NOMO-1 treated with dmso at 0.1 percent for 144 hours (cell line): Measurements from ENCODE around the gene GRK5.

Experiments used
- DNase-seq: peaks from one replicate; lab custom pipeline; 2025; ENCODE audit not compliant: unreplicated experiment; lab: John Stamatoyannopoulos, UW

The GRK5 gene

DNA sequence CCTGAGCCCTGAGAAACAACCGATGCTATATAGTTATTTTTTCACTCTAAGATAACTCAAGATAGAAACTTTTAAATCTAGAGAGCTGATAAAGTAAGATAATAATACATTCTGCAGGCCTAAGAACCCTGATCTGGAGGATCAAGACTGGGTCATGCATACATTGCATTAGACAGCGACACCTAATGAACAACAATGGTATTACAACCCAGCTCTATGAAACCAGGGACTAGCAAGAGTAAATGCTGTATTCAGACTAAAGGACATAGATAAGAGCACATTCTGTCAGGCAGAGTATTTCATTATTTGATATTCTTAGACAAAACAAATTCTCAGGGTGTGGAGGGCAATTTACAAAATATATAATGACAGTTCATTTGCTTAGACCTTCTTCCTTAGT lies 148.6 kb downstream of the GRK5 start:
- no peak for DNase-seq

DNA sequence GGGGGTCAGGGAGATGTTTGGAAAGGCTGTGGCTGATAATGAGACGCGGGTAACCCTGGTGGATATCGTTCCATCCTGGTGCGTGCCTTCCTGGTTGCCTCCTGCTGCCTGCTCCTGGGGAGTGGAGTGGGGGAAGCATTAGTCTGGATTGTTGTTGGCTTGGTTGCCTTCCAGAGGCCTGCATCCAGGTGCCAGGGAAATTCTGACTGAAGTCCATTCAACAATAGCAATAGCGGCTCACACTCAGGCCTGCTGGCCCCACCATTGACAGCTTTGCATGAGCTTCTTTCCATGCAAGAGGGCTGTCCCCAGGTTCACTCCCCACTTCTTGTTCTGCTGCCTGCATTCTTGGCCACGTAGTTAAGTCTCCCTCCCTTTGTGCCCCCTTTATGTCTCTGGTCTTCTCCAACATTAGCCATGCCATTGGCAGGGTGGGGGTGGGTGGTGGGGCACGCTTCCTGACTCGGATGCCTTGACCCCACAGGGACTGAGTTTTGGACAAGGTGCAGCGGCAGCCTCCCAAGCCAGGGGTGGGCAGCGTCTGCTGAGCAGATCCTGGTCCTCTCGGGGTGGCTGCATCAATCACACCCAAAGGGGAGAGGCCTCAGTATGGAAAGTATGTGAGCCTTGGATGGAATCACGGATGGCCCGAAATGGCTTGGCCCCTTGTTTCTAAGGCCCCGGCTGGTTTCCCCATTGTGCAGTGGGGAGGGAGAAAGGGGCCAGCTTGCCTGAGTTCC lies 150.2 kb downstream of the GRK5 start:
- no peak for DNase-seq

DNA sequence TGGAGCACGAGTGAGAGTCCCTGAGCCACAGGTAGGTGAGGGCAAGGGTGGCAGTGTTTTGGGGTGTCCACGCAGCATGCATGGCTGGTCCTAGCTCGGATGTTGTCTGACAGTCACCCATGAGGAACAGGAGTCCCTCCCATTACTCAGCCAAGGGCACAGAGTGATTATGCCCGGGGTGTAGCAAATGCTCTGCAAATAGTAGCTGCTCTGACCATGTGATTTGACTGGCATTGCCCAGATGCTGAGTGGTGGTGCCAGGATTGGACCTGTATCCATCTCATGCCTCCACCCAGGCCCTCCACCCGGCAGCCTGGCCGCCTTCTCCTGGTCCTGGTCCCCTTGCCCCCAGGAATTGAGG lies 150.8 kb downstream of the GRK5 start:
- no peak for DNase-seq

DNA sequence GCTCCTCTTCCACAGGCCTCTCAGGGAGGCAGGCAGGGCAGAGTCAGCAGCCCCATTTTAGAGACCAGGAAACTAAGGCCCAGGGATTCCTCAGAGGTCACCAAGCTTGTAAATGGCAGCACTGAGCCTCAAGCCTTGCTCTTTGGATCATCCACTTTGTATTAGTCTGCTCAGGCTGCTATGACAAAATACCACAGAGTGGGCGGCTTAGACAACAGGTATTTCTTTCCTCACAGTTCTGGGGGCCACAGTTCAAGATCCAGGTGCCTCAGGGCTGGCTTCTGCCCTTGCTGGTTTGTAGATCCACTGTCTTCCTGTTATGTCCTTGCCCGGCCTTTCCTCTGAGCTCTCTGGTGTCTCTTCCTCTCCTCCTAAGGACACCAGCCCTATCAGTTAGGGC lies 151.2 kb downstream of the GRK5 start:
- no peak for DNase-seq

DNA sequence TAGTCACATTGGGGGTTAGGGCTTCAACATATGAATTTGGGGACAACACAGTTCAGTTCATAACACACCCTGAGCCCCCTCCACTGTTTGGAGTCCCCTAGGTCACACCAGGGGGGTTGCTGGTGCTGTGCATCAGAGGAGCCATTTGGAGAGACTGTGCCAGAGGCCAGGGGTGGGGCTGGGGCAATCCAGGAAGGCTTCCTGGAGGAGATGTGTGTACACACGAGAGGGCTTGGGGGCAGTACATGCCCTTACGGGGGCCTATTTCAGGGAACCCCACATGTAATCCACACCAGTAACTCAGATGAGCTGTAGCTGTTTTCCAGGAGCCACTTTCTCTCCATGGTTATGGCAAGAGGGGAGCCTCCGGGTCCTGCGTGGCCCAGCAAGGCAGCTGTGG lies 151.7 kb downstream of the GRK5 start:
- no peak for DNase-seq

DNA sequence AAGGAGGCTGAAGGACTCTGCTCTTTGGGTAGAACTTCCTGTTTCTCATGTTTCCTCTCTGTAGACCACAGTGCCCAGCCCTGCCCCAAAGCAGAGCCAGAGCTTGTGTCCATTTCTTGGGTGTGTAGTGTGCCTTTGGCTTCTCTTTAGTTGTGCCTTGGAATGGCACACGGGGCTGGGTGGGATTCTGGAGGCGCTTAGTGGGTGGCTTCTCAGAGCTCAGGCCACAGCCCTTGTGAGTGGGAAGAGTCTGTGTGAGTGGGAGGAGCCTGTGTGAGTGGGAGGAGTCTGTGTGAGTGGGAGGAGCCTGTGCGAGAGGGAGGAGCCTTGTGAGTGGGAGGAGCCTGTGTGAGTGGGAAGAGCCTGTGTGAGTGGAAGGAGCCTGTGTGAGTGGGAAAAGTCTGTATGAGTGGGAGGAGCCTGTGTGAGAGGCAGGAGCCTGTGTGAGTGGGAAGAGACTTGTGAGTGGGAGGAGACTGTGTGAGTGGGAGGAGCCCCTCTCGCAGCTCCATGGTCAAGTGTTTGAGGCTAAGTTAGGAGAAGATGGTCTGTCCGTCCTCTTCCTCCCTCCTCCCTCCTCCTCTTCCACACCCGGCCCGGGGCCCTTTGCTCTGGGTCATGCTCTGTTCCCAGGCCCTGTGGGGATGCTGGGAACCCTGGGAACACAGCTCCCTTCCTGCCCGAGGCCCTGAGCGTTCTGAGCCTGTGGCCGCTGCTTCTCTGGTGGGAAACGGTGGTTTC lies 153.0 kb downstream of the GRK5 start:
- DNase-seq: no peak

DNA sequence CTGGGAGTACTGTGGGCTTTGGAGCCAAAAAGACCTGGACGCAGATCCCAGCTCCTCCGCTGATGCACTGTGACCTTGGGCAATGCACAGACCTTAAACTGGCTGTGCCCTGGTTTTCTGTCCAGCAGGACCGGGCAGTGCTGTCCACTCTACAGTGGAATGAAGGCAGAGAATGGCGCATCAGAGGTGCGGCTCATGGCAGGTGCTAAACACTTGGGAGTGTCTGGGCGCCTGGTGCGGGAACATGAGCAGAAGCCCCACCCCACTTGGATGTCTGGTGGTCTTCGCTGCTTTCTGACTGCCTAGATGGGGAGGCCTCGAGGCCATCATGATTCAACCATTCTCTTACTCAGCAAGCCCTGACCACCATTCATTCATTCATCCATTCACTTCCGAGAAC lies 153.7 kb downstream of the GRK5 start:
- DNase-seq: no peak

DNA sequence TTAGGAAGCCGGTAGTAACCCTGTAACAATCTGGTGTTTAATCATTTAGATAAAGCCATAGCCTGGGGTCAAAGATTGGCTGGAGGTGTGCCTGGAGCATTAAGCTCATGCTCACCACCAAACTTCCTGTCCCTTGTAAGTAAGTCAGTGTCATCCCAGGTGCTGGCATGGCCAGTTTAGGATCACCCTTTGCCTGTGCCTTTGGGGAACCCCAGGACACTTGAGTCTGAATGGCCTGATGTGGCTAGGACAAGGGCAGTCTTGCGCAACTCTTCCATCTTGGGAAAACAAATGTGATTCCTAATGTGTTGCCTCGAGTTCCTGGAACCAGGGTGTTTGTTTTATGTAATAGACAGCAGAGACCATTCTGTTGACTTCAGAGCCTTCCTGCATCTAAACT lies 154.8 kb downstream of the GRK5 start:
- DNase-seq: no peak

DNA sequence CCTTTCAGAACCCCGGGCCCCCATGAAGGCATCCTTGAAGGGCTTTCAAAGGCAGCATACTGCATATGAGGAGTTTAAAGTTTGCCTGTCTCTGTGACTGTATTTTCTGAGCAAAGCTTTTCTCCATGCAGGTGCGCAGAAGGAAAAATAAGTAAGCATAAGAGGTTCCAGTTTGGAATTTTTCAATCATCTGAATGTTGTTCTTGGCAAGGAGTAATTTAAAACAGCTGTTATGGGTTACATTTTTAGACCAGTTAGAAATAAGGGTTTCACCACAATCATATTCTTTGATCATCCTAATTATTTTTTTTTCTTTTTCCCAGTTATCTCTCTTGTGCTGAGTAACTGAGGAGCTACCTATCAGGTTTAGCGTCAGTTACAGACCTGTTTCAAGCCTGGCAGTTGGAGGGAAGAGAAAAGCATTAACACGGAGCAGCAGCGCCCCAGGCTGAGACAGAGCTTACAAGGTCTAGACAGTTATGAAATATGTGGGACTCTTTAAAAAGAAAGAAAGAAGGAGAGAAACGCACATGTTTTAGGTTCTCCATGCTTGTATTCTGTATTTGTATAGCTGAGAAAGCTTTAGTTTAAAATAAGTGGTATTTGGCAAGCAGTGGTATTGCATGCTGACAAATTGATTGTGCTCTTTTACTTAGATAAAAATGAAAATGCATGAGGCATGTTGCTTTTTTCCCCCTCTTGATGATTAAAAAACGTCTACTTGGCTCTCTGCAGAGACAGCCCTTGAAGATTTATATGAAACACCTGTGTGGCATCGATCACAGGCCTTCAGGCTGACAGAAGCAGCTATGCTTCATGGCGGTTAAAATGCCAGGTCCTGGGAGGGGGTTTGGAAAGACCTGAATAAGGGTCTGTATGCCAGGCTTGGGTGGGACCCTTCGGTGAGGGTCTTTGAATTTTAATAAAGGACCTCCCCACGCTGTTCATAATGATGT lies 157.6 kb downstream of the GRK5 start:
- no peak for DNase-seq

DNA sequence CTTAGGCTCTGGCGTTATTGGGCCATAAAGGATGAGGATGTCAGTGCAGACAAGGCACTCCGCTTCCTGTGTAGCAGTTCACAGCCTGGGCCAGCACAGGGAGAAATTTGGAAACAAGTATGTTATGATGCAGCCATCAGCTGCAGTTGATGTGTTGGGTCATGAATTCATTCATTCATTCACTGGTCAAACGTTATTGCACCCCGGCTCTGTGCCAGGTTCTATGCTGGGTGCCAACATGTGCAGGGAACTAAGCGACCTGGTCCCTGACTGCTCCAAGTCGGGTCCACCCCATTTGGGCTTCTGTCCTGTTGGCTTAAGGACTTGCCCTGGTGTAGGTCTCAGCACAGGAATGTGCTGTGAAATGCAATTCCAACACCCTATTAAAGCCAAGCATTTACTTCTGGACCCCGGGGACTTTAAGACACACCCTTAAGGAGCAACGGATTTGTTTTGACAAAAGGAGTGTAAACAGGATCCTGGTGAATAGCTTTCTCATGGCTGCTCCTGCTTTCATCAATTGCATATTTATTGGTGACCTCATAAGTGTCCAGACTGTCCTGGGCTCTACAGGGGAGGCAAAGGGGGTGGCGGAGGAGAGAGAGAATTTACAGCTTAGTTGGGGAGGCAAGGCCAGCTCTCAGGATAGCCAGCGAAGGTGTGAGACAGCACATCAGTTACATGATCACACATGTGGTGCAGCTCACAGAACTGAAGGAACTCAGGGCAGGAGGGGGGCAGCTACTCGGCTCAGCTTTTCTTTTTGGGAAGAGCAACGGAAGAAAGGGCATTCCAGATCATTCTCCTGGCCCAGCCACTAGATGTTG lies 158.6 kb downstream of the GRK5 start:
- DNase-seq: no peak

DNA sequence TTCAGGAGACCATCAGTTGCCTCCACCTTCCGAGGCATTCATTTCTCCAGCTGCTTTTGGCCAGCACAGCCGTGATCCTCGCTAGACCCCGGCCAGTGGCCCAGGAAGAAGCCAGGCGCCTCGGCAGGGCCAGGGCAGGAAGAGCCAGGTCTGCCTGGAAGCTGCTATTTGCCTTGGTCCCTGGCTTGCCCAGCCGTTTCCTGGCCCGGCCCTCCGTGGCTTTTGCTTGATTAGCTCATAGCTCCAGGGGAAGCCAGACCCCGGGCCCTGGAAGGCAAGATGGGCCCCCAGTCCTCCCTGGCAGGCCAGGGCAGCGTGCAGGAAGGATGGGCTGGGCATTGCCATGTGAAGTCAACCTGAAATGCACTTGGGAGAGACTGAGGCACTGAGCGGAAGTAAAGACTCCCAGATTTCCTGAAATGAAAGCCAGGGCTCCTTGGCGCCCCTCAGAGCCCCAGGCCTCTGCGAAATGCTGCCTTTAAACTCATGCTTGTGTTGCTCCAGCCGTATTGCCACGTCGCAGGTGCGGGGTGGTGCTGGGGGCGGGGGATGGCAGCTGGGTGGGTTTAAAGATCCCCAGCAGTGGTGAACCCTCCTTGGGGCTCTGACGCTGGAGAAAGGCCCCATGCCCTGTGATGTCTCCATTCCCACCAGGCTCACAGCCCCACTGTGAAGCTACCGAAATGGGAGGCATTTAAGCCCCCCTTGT lies 160.6 kb downstream of the GRK5 start:
- DNase-seq: no peak

DNA sequence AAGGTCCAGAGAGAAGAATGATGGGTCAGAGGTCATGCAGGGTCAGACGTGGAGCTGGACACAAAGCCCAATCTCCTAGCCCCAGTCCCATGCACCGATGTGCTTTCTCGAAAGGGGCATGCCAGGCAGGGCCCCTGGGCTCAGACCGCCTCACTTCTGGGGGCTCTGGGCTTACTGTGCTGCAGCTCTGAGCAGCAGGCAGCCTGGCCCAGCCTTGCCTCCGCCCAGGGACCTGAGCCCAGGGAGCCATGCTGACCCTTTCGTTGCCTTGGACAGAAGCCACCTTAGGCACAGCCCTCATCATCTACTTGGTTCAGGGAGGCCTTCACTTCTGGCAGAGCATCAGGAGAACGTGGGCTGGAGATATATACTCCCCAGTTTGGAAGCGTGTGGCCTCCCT lies 161.2 kb downstream of the GRK5 start:
- DNase-seq: no peak

DNA sequence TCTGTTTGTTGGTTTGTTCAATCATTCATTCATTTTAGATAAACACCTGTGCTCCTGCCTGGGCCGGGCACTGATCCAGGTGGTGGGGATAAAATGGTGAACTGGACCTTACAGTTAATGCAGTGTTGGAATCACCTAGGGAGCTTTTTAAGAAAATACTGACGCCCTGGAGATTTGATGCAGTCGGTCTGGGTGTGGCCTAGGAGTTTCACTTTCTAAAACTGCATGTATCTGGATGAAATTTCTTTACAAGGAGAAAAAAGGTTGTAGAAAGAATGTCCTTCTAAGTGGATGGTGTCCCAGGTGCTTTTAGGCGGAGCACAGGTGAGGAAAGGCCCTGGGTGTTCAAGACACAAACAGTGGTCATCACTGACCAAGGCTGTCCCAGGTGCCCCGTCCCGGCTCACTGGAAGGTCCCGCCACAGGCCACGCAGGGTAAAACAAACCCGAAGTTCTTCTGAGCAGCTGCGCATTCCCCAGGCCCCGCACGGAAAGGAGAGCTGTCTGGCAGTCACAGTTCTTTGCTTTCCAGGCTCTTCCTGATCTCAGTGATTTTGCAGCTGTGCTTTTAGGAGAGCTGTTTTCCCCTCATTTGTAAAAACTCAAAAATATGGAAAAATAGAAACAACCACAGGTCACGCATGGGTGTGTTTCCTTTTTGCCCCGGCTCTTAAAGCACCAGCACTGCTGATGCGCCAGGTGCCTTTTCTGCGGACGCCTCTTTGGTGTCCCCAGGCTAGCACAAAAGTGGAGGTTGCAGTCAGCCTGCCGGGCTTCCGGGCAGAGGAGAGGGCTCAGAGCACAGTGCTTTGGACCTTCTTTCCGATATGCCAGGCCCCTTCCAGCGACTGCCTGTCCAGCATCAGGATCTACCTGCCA lies 161.9 kb downstream of the GRK5 start:
- DNase-seq: no peak

DNA sequence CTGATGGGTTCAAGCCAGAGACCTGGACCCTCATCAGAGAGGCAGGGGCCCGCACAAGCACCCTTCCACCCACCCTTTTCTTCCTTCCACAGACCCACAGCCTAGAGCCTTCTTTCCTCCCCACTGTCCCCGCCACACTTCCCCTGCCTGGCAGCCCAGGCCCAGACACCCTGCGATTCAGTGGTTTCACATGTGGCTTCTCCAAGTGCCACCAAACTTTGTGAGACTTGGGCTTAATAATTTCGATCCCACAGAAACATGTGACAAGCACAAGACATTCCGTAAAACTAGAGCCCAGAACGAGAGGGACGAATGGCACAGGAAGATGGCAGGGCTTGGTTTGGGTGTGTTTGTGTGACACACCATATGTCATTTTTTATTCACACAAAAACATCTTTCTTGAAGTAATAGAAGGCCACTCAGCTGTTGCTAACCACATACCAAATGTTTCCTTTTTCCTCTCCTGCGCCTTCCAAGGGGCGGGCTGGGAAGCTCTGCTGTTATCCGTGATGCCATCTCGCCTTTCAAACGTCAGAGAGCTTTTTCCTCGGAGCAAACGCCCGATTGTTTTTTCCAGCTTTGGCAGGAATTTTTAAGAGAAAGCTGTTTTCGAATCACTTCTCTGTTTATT lies 162.9 kb downstream of the GRK5 start:
- DNase-seq: no peak

DNA sequence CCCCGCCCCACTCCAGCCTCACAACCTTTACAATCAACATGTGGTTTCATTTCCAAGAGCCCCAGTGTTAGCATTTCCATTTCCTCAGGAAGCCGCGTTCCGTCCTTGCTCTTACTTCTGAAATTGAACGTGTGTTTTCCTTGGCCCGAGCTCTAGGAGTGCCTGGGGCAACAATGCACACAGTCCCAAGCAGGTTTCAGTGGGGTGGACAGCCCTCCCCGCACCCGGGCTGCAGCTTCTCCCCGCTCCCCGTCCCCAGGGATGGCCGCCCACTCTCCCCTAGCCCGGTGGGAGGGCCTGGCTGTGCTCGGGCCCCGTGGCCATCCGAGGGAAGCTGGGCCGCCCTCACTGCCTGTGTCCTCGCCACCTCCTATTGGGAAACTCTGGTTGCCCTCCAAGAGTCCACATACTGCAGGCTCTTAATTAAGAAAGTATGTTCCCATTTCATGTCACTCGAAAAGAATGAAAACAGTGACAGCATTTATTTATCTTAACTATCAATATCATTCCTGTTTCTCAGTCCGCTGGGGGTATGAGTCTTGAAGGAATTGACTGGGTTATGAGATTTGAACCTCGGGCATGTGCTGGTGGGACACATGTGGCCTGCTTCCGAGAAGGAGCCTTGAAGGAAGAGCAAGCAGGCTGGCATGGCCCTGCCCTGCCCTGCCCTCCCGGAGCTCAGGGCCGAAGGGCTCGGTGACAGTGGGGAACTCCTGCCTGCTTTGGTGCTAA lies 163.8 kb downstream of the GRK5 start:
- DNase-seq: no peak

DNA sequence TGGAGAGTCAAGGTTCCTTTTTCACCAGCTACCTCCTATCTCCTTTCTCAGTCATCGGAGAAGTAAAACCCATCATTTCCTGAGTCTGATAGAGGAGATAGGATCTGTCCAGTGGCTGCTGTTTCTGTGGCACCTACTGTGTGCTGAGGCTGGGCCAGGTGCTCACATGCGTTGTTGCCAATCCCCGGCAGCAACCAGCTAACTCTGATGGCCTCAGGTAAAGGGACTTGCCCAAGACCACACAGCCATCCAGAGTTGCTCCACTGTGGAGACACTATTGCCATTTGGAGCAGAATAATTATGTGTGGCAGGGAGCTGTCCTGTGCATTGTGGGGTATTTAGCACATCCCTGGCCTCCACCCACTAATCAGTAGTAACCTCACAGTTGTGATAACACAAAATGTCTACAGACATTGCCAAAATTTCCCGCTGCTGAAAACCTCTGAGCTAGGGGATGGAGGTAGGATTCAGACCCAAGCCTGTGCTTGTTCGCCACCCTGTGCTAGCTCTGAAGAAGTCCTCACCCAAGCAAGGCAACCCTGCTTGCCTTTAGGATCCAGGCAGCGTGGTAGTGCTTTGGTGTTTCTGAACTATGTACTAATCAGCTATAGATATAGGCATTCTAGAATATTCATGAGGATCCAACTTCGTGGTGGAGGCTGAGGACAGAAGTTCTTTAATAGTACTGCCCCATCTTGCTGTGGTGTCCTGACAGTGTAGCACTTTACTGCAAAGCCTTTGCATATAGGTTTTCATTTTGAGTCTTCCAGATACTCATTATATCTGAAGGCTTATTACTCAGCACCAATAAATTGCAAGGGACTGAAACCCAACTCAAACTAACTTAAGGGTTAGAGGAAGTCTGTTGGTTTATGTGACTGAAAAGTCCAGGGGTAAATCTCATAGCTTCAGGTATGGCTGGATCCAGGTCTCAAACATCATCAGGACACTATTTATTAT lies 164.6 kb downstream of the GRK5 start:
- no peak for DNase-seq
